NCI-H1048 (cell line): ENCODE measurements around the gene ENOSF1.
"Not testable (repeated sequence)": the region's sequence is repeated elsewhere in the genome, so short reads cannot be mapped to it uniquely, and the experiment has no call there.

Experiments
- DNase-seq: peaks from one replicate; lab custom pipeline; 2025; lab: John Stamatoyannopoulos, UW

Gene ENOSF1

GRCh38 chr18:706405-706804 lies 6.0 kb downstream of the ENOSF1 start:
- DNase-seq, result no peak

- no peak for DNase-seq
These were observed 9.0 kb downstream of the ENOSF1 start for GRCh38 chr18:703213-703967.

- DNase-seq, result no peak
These were observed 14.6 kb downstream of the ENOSF1 start for GRCh38 chr18:697800-698199.

- DNase-seq, result no peak
These were observed 15.4 kb downstream of the ENOSF1 start for GRCh38 chr18:697012-697411.

- DNase-seq, result no peak
These were observed 18.8 kb downstream of the ENOSF1 start for GRCh38 chr18:693466-694187.

- DNase-seq, result no peak
These were observed 19.6 kb downstream of the ENOSF1 start for GRCh38 chr18:692824-693223.

GRCh38 chr18:688323-688722 lies 24.1 kb downstream of the ENOSF1 start:
- DNase-seq, result no peak

GRCh38 chr18:686339-687111 lies 25.9 kb downstream of the ENOSF1 start:
- DNase-seq, result no peak

- DNase-seq, result no peak
These were observed 27.0 kb downstream of the ENOSF1 start for GRCh38 chr18:685438-685837.

GRCh38 chr18:683531-683930 lies 28.9 kb downstream of the ENOSF1 start:
- DNase-seq, result no peak

GRCh38 chr18:682833-683232 lies 29.6 kb downstream of the ENOSF1 start:
- DNase-seq, result no peak

GRCh38 chr18:682416-682815 lies 30.0 kb downstream of the ENOSF1 start:
- DNase-seq, result not testable (repeated sequence)

- DNase-seq, result no peak
These were observed 30.4 kb downstream of the ENOSF1 start for GRCh38 chr18:681985-682384.

- DNase-seq, result no peak
These were observed 32.0 kb downstream of the ENOSF1 start for GRCh38 chr18:680392-680791.

- no peak for DNase-seq
These were observed 32.9 kb downstream of the ENOSF1 start for GRCh38 chr18:679516-679915.

GRCh38 chr18:678482-679182 lies 33.8 kb downstream of the ENOSF1 start:
- DNase-seq, result no peak

GRCh38 chr18:677951-678381 lies 34.5 kb downstream of the ENOSF1 start:
- DNase-seq, result no peak

- DNase-seq, result no peak
These were observed 35.3 kb downstream of the ENOSF1 start for GRCh38 chr18:677145-677544.

- no peak for DNase-seq
These were observed 35.7 kb downstream of the ENOSF1 start for GRCh38 chr18:676736-677135.

GRCh38 chr18:676069-676468 lies 36.4 kb downstream of the ENOSF1 start:
- no peak for DNase-seq

- DNase-seq, result no peak
These were observed 37.1 kb downstream of the ENOSF1 start for GRCh38 chr18:675307-675706.

- DNase-seq, result no peak
These were observed 38.7 kb downstream of the ENOSF1 start for GRCh38 chr18:673769-674168.
